A549 (cell line): ENCODE measurements around the gene PSD. TPM values are rescaled to one million over a fixed set of nuclear protein-coding genes. Genes with fewer than 3 reads are reported as not detected.

Experiments used
- ATAC-seq, 2 experiments: fragments of 200-7000 bp in 1 of 2; fragments of >200 bp in 1 of 2; cut with Nextera tagmentation in 1 of 2; cut with Tn5 transposase in 1 of 2; 3 replicates each; pipeline versions ENCODE4 v1.8.0 to v1.9.1; 2018 to 2020; ENCODE audit warnings: mild to moderate bottlenecking in 1 of 2, moderate library complexity in 1 of 2
- CTCF ChIA-PET: fragments of 300-600 bp; sonication (Branson Sonifier 250); formaldehyde crosslinking; extraction: SDS; loops from one replicate; lab custom pipeline; 2021; ENCODE audit warnings: antibody characterized with exemption, inconsistent platforms; lab: Yijun Ruan, JAX
- POLR2A ChIA-PET: fragments of 350-600 bp; formaldehyde crosslinking; extraction: SDS; loops from one replicate; lab custom pipeline; 2021; ENCODE audit warnings: antibody characterized with exemption, inconsistent platforms; lab: Yijun Ruan, JAX
- DNase-seq, 2 experiments: peaks; one replicate each; pipeline versions ENCODE4 v3.0.0 to v3.0.0-alpha.2; 2011 to 2016; ENCODE audit warnings: low read depth in 1 of 2, low spot score in 1 of 2
- FAIRE-seq: peaks from 2 replicates; lab custom pipeline; 2011; peaks lifted over from hg19 to GRCh38; lab: Jason Lieb, UNC
- H3K27ac ChIP-seq, 2 experiments: fragments of >200 bp; sonication (Bioruptor Twin); formaldehyde crosslinking; 3 replicates each; pipeline ENCODE4 v1.5.1; 2016 to 2017
- H3K4me1 ChIP-seq: fragments of >200 bp; sonication (Bioruptor Twin); formaldehyde crosslinking; 3 replicates; pipeline ENCODE4 v1.6.1; 2016
- H3K4me2 ChIP-seq: fragments of >200 bp; sonication (Bioruptor Twin); formaldehyde crosslinking; 3 replicates; pipeline ENCODE4 v1.6.1; 2016
- H3K4me3 ChIP-seq: fragments of >200 bp; sonication (Bioruptor Twin); formaldehyde crosslinking; 3 replicates; pipeline ENCODE4 v1.5.1; 2016
- H3K9me3 ChIP-seq: fragments of >200 bp; sonication (Bioruptor Twin); formaldehyde crosslinking; 3 replicates; pipeline ENCODE4 v1.6.1; 2016
- CBX2 ChIP-seq: fragments of 200-600 bp; sonication (generic); IDR thresholded peaks from 2 replicates; pipeline ENCODE4 v1.6.1; 2016; ENCODE audit warnings: low read depth, mild to moderate bottlenecking, borderline replicate concordance
- CHD2 ChIP-seq: fragments of 150-350 bp; IDR thresholded peaks from 2 replicates; pipeline ENCODE4 v1.6.1; 2014; ENCODE audit warnings: low read length; ENCODE audit not compliant: partially characterized antibody
- EHF ChIP-seq: fragments of 250-450 bp; sonication (Bioruptor Pico); IDR thresholded peaks from 2 replicates; pipeline ENCODE4 v1.5.0; 2020; ENCODE audit warnings: mild to moderate bottlenecking
- EHMT2 ChIP-seq: fragments of 200-600 bp; sonication (generic); IDR thresholded peaks from 2 replicates; pipeline ENCODE4 v1.6.1; 2016; ENCODE audit warnings: antibody characterized with exemption, low read depth, mild to moderate bottlenecking, moderate library complexity
- ESRRA ChIP-seq: fragments of 150-350 bp; IDR thresholded peaks from 2 replicates; pipeline ENCODE4 v1.6.1; 2014; ENCODE audit warnings: mild to moderate bottlenecking, low read length, borderline replicate concordance
- HDAC2 ChIP-seq: fragments of 200-600 bp; sonication (generic); IDR thresholded peaks from 2 replicates; pipeline ENCODE4 v1.6.1; 2016
- HOXB5 ChIP-seq: fragments of 250-450 bp; sonication (Bioruptor Pico); IDR thresholded peaks from 2 replicates; pipeline ENCODE4 v1.5.0; 2020; ENCODE audit warnings: mild to moderate bottlenecking, moderate library complexity
- JUN ChIP-seq, 2 experiments: fragments of >200 bp; sonication (Bioruptor Twin); formaldehyde crosslinking; IDR thresholded peaks; 2 replicates in 1 of 2; 3 replicates in 1 of 2; pipeline ENCODE4 v1.6.1; 2016 to 2017
- KDM5A ChIP-seq: fragments of 200-600 bp; sonication (generic); IDR thresholded peaks from 2 replicates; pipeline ENCODE4 v1.6.1; 2016; ENCODE audit warnings: antibody characterized with exemption, mild to moderate bottlenecking
- MAFK ChIP-seq: fragments of 450-650 bp; IDR thresholded peaks from 2 replicates; pipeline ENCODE4 v1.6.1; 2014; ENCODE audit not compliant: partially characterized antibody
- NFE2L2 ChIP-seq: fragments of 150-350 bp; conservative IDR thresholded peaks from 2 replicates; pipeline ENCODE4 v1.6.1; 2014; ENCODE audit warnings: low read length
- POLR2A ChIP-seq: IDR thresholded peaks from 2 replicates; pipeline ENCODE4 v1.6.1; 2012; ENCODE audit warnings: mild to moderate bottlenecking, low read length
- POLR2AphosphoS2 ChIP-seq: conservative IDR thresholded peaks from 2 replicates; pipeline ENCODE4 v1.6.1; 2012; ENCODE audit warnings: low read length, improper control_type of control experiment, inconsistent platforms
- RAD21 ChIP-seq, 2 experiments: fragments of >200 bp in 1 of 2; sonication (Bioruptor Twin) in 1 of 2; formaldehyde crosslinking in 1 of 2; IDR thresholded peaks in 1 of 2; conservative IDR thresholded peaks in 1 of 2; 2 replicates in 1 of 2; 3 replicates in 1 of 2; pipeline ENCODE4 v1.6.1; 2012 to 2018; ENCODE audit warnings: inconsistent platforms in 1 of 2
- RFX5 ChIP-seq: fragments of 450-650 bp; IDR thresholded peaks from 2 replicates; pipeline ENCODE4 v1.7.1; 2014; ENCODE audit warnings: antibody characterized with exemption, mild to moderate bottlenecking, moderate library complexity
- SMC3 ChIP-seq: fragments of >200 bp; sonication (Bioruptor Twin); formaldehyde crosslinking; IDR thresholded peaks from 3 replicates; pipeline ENCODE4 v1.6.1; 2018; ENCODE audit warnings: inconsistent platforms
- SREBF2 ChIP-seq: fragments of 450-650 bp; IDR thresholded peaks from 2 replicates; pipeline ENCODE4 v1.6.1; 2014; ENCODE audit warnings: mild to moderate bottlenecking, moderate library complexity
- TP53 ChIP-seq: fragments of 250-450 bp; sonication (Bioruptor Pico); IDR thresholded peaks from 2 replicates; pipeline ENCODE4 v1.5.0; 2021; ENCODE audit warnings: mild to moderate bottlenecking, moderate library complexity
- ZC3H11A ChIP-seq: fragments of 450-650 bp; IDR thresholded peaks from 2 replicates; pipeline ENCODE4 v1.6.1; 2014; ENCODE audit warnings: antibody characterized with exemption, mild to moderate bottlenecking
- WGBS: methylation state at CpG from one replicate; pipeline ENCODE4 v1.1.6; 2017; ENCODE audit errors: missing lambda C conversion rate; 5-methylcytosine and 5-hydroxymethylcytosine counted together
- polyA plus RNA-seq, 4 experiments: library from polyadenylated mRNA; depleted of rRNA in 3 of 4; stranded (reverse); fragments of >200 nt; fragmentation: RNase III in 1 of 4; extraction: RNeasy Plus Mini Kit Qiagen cat#74134 plus additional on column Dnase treatment in 1 of 4; gene quantifications; 2 replicates in 3 of 4; 3 replicates in 1 of 4; pipeline ENCODE4 v1.2.3, GENCODE V29; 2011 to 2017
- TF ChIP-seq, protein P1 (sequence below): fragments of >200 bp; sonication (Bioruptor Twin); formaldehyde crosslinking; IDR thresholded peaks from 2 replicates; pipeline ENCODE4 v1.6.1; 2016
- TF ChIP-seq, protein P2 (sequence below): fragments of 150-350 bp; IDR thresholded peaks from 2 replicates; pipeline ENCODE4 v1.6.1; 2014; ENCODE audit warnings: low read depth, mild to moderate bottlenecking, low read length
- TF ChIP-seq, protein P3 (sequence below): IDR thresholded peaks from 2 replicates; pipeline ENCODE4 v1.6.1; 2012
- TF ChIP-seq, protein P4 (sequence below): fragments of >200 bp; sonication (Bioruptor Twin); formaldehyde crosslinking; IDR thresholded peaks from 3 replicates; pipeline ENCODE4 v1.6.1; 2016
- TF ChIP-seq, protein P5 (sequence below): fragments of 250-450 bp; sonication (Bioruptor Pico); IDR thresholded peaks from 2 replicates; pipeline ENCODE4 v1.5.0; 2020; ENCODE audit warnings: low read depth, mild to moderate bottlenecking, moderate library complexity

The PSD gene
- polyA plus RNA-seq, 2 of the 4 experiments (the other 2 are of a cell fraction), result 0.14 to 0.75 TPM

DNA sequence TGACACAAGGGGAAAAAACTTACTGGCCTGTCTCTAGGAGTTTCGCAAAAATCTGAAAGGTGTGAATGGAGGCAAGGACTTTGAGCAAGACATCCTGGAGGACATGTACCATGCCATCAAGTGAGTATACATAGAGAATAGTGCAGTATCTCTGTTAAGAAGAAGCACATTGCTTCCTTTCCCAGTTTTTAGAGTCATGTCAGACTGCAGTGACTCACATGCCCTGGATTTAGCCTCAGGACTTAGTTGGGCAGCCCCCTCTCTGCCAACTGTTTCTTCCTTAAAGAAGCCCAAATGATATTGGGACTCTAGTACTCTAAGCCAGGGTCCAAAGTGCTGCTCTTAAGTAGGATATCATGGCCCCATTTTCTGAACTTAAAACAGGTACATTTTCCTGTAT is 51.1 kb downstream of the PSD start:
- Histone ChIP-seq H3K27ac (peak overlapping the region; percentile 15 to 42; a peak in 3 of 6 replicates), H3K9me3 (peaks cover 10% of the 10 kb centered on the region), H3K4me3 (no peak overlapping the region), H3K4me2 (peak overlapping the region; percentile 59), H3K4me1 (peaks cover 22% of the 10 kb centered on the region)
- 100% methylated on average over 1 of the region's 1 CpG for WGBS
- TF ChIP-seq CBX2 (no peak), HDAC2 (no peak), ESRRA (no peak), ZC3H11A (no peak), SMC3 (no peak)
- TF ChIP-seq, protein P1, sequence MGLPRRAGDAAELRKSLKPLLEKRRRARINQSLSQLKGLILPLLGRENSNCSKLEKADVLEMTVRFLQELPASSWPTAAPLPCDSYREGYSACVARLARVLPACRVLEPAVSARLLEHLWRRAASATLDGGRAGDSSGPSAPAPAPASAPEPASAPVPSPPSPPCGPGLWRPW, result no peak
- peak in 1 of 2 experiments; percentile 26; a peak in 3 of 6 replicates for ATAC-seq
- ChIA-PET POLR2A (no interaction called here), CTCF (interaction anchor here (10.6 to 17.7 kb wide), 2 partner anchors 18 to 139 kb away, joined by 124 to 140 read pairs; partner anchors contain the start of gene ELOVL3)
- FAIRE-seq, result no peak
- no peak for DNase-seq

DNA sequence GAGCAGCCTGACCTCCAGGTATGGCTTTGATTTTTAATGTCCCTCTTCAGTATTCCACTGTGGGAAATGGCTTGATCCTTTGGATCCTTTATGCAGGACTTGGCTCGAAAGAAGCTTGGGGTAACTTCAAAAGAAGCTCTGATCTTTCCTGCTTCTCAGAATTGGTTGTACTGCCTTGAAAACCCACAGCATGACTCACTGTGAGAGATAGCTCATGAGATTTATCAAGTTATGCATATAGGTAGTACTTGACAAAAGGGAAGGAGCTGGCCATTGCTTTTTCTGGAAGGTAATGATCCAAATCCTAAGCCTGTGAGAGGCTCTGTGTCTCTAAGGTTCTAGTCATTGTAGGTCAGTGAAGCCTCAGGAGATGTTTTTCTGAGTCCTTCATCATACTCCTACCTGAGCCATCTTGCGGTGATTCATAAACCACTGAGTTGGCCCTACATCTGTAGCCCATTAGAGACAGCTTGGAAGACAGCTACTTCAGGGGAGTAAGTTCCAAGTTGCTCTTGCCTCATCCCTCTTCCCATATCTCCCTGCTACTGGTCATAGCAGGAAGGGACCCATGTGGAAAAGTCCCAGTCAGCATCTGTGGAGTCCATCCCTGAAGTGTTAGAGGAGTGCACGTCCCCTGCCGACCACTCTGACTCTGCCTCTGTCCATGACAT is 59.7 kb downstream of the PSD start:
- Histone ChIP-seq H3K4me2 (no peak overlapping the region), H3K27ac (no peak overlapping the region), H3K9me3 (no peaks in the 10 kb centered on the region), H3K4me3 (no peak overlapping the region), H3K4me1 (no peaks in the 10 kb centered on the region)
- ChIA-PET POLR2A (no interaction called here), CTCF (interaction anchor here (0.6 to 24.0 kb wide), 10 partner anchors 9 to 224 kb away, joined by 3 to 886 read pairs (median 4); partner anchors contain the start of genes ELOVL3 and PITX3)
- TF ChIP-seq EHF (CRISPR knock-in tag) (no peak), MAFK (no peak), HOXB5 (no peak), JUN (IDR thresholded peaks at IDR 0.05) (no peak), SREBF2 (no peak), ZC3H11A (no peak), RFX5 (no peak), POLR2AphosphoS2 (no peak), CHD2 (no peak)
- TF ChIP-seq, protein P2, sequence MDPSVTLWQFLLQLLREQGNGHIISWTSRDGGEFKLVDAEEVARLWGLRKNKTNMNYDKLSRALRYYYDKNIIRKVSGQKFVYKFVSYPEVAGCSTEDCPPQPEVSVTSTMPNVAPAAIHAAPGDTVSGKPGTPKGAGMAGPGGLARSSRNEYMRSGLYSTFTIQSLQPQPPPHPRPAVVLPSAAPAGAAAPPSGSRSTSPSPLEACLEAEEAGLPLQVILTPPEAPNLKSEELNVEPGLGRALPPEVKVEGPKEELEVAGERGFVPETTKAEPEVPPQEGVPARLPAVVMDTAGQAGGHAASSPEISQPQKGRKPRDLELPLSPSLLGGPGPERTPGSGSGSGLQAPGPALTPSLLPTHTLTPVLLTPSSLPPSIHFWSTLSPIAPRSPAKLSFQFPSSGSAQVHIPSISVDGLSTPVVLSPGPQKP, result no peak
- TF ChIP-seq, protein P3, sequence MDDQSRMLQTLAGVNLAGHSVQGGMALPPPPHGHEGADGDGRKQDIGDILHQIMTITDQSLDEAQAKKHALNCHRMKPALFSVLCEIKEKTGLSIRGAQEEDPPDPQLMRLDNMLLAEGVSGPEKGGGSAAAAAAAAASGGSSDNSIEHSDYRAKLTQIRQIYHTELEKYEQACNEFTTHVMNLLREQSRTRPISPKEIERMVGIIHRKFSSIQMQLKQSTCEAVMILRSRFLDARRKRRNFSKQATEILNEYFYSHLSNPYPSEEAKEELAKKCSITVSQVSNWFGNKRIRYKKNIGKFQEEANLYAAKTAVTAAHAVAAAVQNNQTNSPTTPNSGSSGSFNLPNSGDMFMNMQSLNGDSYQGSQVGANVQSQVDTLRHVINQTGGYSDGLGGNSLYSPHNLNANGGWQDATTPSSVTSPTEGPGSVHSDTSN, result no peak
- FAIRE-seq (peak; percentile 7), DNase-seq (no peak), ATAC-seq (no peak)
- WGBS, result 85% methylated on average over 4 of the region's 4 CpGs

DNA sequence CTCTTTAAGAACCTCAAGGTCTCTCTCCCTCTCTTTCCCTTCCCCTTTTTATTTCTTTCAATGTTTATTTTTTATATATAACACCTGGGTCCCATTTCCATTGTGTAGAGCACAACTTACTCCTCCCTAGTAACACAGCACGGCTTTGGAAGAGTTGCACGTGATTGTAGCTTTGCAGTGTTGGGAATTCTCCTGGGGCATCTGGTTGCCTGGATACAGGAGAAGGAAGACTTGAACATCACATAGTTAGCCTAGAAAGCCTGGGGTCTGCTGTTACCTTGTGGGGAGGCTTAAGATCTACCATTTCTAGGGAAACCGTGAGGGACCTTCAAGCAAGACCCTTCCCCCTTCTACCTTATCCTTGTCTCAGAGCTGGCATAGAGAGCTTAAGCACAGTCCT is 64.1 kb downstream of the PSD start:
- no peak for ATAC-seq
- CTCF ChIA-PET, result interaction anchor here (0.6 to 24.0 kb wide), 11 partner anchors 8 to 288 kb away, joined by 3 to 886 read pairs (median 6); partner anchors contain the start of genes ELOVL3 and PITX3
- WGBS, result 98% methylated on average over 3 of the region's 3 CpGs
- DNase-seq, result no peak
- Histone ChIP-seq H3K4me2 (no peak overlapping the region), H3K4me3 (no peak overlapping the region), H3K4me1 (no peaks in the 10 kb centered on the region), H3K27ac (no peak overlapping the region)
- FAIRE-seq, result no peak
- TF ChIP-seq POLR2A (no peak), ESRRA (no peak), EHF (CRISPR knock-in tag) (no peak), TP53 (no peak), CBX2 (no peak), HDAC2 (no peak), KDM5A (no peak), NFE2L2 (no peak), RAD21 (conservative IDR thresholded peaks at IDR 0.05 in 1 of 2, IDR thresholded peaks at IDR 0.05 in 1 of 2) (no peak), EHMT2 (no peak)
- TF ChIP-seq, protein P4, sequence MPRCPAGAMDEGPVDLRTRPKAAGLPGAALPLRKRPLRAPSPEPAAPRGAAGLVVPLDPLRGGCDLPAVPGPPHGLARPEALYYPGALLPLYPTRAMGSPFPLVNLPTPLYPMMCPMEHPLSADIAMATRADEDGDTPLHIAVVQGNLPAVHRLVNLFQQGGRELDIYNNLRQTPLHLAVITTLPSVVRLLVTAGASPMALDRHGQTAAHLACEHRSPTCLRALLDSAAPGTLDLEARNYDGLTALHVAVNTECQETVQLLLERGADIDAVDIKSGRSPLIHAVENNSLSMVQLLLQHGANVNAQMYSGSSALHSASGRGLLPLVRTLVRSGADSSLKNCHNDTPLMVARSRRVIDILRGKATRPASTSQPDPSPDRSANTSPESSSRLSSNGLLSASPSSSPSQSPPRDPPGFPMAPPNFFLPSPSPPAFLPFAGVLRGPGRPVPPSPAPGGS, result no peak
- TF ChIP-seq, protein P5, sequence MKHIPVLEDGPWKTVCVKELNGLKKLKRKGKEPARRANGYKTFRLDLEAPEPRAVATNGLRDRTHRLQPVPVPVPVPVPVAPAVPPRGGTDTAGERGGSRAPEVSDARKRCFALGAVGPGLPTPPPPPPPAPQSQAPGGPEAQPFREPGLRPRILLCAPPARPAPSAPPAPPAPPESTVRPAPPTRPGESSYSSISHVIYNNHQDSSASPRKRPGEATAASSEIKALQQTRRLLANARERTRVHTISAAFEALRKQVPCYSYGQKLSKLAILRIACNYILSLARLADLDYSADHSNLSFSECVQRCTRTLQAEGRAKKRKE (CRISPR knock-in tag), result no peak
- TF ChIP-seq, all 56 proteins: peak for 0
- H3K9me3 ChIP-seq, result no peaks in the 10 kb centered on the region
- POLR2A ChIA-PET, result no interaction called here
